ENCODE measurements around the gene GRK5. TPM values are rescaled to one million over a fixed set of nuclear protein-coding genes. Genes with fewer than 3 reads are reported as not detected.
"Not testable (repeated sequence)": the region's sequence is repeated elsewhere in the genome, so short reads cannot be mapped to it uniquely, and the experiment has no call there.

GRK5 gene
- total RNA-seq, 1 donor = 1.8 TPM

DNA sequence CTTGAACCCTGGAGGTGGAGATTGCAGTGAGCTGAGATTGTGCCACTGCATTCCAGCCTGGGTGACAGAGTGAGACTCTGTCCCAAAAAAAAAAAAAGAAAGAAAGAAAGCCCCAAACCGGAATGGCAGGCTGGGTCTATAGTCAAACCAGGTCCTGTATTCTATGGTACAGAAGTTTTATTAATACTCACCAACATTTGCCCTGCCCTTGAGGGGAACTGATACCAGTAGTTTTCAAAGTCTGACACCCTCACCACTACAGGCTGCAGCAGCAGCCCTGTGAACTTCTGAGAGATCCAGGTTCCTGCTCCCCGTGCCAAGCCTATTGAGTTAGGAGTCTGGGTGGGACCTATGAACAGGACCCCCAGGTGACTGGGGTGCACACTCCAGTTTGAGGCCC is 254.6 kb downstream of the GRK5 start:
- H3K9me3 ChIP-seq (ENCODE audit: low read depth, low read length) = no peaks in the 10 kb centered on the region
- TF ChIP-seq, protein P1, sequence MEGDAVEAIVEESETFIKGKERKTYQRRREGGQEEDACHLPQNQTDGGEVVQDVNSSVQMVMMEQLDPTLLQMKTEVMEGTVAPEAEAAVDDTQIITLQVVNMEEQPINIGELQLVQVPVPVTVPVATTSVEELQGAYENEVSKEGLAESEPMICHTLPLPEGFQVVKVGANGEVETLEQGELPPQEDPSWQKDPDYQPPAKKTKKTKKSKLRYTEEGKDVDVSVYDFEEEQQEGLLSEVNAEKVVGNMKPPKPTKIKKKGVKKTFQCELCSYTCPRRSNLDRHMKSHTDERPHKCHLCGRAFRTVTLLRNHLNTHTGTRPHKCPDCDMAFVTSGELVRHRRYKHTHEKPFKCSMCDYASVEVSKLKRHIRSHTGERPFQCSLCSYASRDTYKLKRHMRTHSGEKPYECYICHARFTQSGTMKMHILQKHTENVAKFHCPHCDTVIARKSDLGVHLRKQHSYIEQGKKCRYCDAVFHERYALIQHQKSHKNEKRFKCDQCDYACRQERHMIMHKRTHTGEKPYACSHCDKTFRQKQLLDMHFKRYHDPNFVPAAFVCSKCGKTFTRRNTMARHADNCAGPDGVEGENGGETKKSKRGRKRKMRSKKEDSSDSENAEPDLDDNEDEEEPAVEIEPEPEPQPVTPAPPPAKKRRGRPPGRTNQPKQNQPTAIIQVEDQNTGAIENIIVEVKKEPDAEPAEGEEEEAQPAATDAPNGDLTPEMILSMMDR (IDR thresholded peaks at IDR 0.05; ENCODE audit: extremely low read depth, low read depth, low read length) = no peak
- no peaks in the 10 kb centered on the region for H3K4me1 ChIP-seq (ENCODE audit: insufficient read depth, low read length)
- no peaks in the 10 kb centered on the region for H3K36me3 ChIP-seq (ENCODE audit: insufficient read depth, low read length)
- H3K27me3 ChIP-seq (ENCODE audit: insufficient read depth, low read length) = peaks cover 25% of the 10 kb centered on the region
- H3K79me2 ChIP-seq (ENCODE audit: insufficient read depth, low read length) = no peaks in the 10 kb centered on the region
- DNase-seq (ENCODE audit: insufficient read length, low spot score, missing footprints) = no peak
- no peak overlapping the region for H3K27ac ChIP-seq (ENCODE audit: low read depth, low read length)
- no peaks in the 10 kb centered on the region for H4K20me1 ChIP-seq (ENCODE audit: insufficient read depth, low read length)
- H3K4me3 ChIP-seq (ENCODE audit: insufficient read depth, low read length) = no peak overlapping the region
- H2AFZ ChIP-seq (ENCODE audit: low read length) = no peak overlapping the region
- no peak overlapping the region for H3K4me2 ChIP-seq (ENCODE audit: insufficient read depth, low read length)

DNA sequence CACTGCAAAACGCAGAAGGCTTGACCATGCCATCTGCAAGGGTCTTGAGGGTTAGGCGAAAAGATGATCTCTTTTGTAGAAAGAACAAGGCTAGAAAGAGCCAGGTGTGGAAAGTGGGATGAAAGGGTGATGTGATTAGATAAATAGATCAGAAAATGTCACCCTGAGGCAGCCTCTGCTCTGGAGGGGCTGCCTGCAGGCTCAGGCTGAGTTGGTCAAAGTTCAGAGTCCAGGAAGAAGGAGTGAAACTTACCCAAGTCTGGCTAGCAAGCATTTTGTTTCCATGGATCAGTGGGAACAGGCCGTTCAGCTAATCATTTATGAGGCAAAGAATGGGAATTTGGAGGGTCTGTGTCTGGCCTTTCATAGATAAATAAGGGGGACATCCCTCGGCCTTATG is 255.4 kb downstream of the GRK5 start:
- no peak overlapping the region for H3K4me3 ChIP-seq (ENCODE audit: insufficient read depth, low read length)
- H3K36me3 ChIP-seq (ENCODE audit: insufficient read depth, low read length) = no peaks in the 10 kb centered on the region
- no peaks in the 10 kb centered on the region for H3K79me2 ChIP-seq (ENCODE audit: insufficient read depth, low read length)
- TF ChIP-seq, protein P1 (IDR thresholded peaks at IDR 0.05; ENCODE audit: extremely low read depth, low read depth, low read length) = no peak
- no peak overlapping the region for H3K27ac ChIP-seq (ENCODE audit: low read depth, low read length)
- DNase-seq (ENCODE audit: insufficient read length, low spot score, missing footprints) = no peak
- H2AFZ ChIP-seq (ENCODE audit: low read length) = no peak overlapping the region
- H3K4me1 ChIP-seq (ENCODE audit: insufficient read depth, low read length) = no peaks in the 10 kb centered on the region
- H3K4me2 ChIP-seq (ENCODE audit: insufficient read depth, low read length) = no peak overlapping the region
- no peaks in the 10 kb centered on the region for H4K20me1 ChIP-seq (ENCODE audit: insufficient read depth, low read length)
- no peaks in the 10 kb centered on the region for H3K9me3 ChIP-seq (ENCODE audit: low read depth, low read length)
- H3K27me3 ChIP-seq (ENCODE audit: insufficient read depth, low read length) = peaks cover 27% of the 10 kb centered on the region

DNA sequence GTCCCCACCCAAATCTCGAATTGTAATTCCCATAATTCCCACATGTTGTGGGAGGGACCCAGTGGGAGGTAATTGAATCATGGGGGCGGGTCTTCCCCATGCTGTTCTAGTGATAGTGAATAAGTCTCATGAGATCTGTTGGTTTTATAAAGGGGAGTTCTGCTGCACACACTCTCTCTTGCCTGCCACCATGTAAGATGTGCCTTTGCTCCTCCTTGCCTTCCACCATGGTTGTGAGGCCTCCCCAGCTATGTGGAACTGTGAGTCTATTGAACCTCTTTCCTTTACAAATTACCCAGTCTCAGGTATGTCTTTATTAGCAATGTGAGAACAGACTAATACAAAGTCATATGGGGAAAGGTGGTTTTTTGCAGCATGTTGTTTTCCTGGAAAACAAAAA is 255.8 kb downstream of the GRK5 start:
- not testable (repeated sequence) for H3K4me2 ChIP-seq (ENCODE audit: insufficient read depth, low read length); H3K9me3 ChIP-seq (ENCODE audit: low read depth, low read length); H2AFZ ChIP-seq (ENCODE audit: low read length); H3K36me3 ChIP-seq (ENCODE audit: insufficient read depth, low read length); H3K27ac ChIP-seq (ENCODE audit: low read depth, low read length); H3K4me3 ChIP-seq (ENCODE audit: insufficient read depth, low read length); DNase-seq (ENCODE audit: insufficient read length, low spot score, missing footprints); H3K4me1 ChIP-seq (ENCODE audit: insufficient read depth, low read length); H4K20me1 ChIP-seq (ENCODE audit: insufficient read depth, low read length); H3K79me2 ChIP-seq (ENCODE audit: insufficient read depth, low read length)
- peaks cover 27% of the 10 kb centered on the region for H3K27me3 ChIP-seq (ENCODE audit: insufficient read depth, low read length)

DNA sequence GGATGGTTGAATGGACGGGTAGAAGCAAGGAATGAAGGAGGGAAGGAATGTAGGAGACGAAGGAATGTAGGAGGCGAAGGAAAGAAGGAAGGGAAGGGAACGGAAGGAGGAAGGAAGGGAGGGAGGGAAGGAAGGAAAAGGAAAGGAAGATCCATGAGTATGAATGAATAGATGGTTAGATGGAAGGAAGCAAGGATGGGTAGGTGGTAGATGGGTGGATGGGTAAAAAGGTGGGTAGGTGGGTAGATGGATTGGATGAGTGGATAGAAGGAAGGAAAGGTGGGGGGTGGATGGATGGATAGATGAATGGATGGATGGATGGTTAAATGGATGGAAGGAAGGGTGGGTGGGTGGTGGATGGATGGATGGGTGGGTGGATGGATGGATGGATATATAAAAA is 257.7 kb downstream of the GRK5 start:
- H3K9me3 ChIP-seq (ENCODE audit: low read depth, low read length) = peaks cover 3% of the 10 kb centered on the region
- TF ChIP-seq, protein P1 (IDR thresholded peaks at IDR 0.05; ENCODE audit: extremely low read depth, low read depth, low read length) = no peak
- H2AFZ ChIP-seq (ENCODE audit: low read length) = no peak overlapping the region
- H3K27me3 ChIP-seq (ENCODE audit: insufficient read depth, low read length) = peaks cover 34% of the 10 kb centered on the region
- H3K36me3 ChIP-seq (ENCODE audit: insufficient read depth, low read length) = no peaks in the 10 kb centered on the region
- no peak overlapping the region for H3K27ac ChIP-seq (ENCODE audit: low read depth, low read length)
- DNase-seq (ENCODE audit: insufficient read length, low spot score, missing footprints) = peak; percentile 50
- no peaks in the 10 kb centered on the region for H3K4me1 ChIP-seq (ENCODE audit: insufficient read depth, low read length)
- no peaks in the 10 kb centered on the region for H3K79me2 ChIP-seq (ENCODE audit: insufficient read depth, low read length)
- no peak overlapping the region for H3K4me2 ChIP-seq (ENCODE audit: insufficient read depth, low read length)
- no peaks in the 10 kb centered on the region for H4K20me1 ChIP-seq (ENCODE audit: insufficient read depth, low read length)
- no peak overlapping the region for H3K4me3 ChIP-seq (ENCODE audit: insufficient read depth, low read length)
